ENCODE measurements around the gene RELN. TPM values are rescaled to one million over a fixed set of nuclear protein-coding genes. Genes with fewer than 3 reads are reported as not detected.

RELN gene
- total RNA-seq, 6 donors from 2014 or later = 1.1 to 3.6 (median 2.6) TPM; not detected in 1

DNA sequence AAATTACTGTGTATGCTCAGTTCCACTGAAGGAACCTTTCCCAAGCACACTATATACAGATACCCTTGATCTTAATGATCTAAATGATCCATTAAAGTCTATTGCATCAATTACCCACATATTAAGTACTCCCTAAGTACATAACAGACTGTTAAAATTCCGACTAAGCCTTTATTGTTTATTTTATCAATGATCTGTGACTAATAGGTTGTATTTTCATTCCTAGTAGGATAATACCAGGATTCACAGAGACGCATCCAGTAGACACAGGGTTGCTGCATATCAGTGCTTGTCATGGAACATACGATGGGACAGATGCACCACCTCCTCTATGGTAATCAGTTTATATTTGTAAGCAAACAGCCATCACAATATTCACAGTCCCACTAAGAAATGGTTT lies 383.8 kb downstream of the RELN start:
- TF ChIP-seq EP300 (IDR thresholded peaks at IDR 0.05) = no peak
- TF ChIP-seq, protein P1, sequence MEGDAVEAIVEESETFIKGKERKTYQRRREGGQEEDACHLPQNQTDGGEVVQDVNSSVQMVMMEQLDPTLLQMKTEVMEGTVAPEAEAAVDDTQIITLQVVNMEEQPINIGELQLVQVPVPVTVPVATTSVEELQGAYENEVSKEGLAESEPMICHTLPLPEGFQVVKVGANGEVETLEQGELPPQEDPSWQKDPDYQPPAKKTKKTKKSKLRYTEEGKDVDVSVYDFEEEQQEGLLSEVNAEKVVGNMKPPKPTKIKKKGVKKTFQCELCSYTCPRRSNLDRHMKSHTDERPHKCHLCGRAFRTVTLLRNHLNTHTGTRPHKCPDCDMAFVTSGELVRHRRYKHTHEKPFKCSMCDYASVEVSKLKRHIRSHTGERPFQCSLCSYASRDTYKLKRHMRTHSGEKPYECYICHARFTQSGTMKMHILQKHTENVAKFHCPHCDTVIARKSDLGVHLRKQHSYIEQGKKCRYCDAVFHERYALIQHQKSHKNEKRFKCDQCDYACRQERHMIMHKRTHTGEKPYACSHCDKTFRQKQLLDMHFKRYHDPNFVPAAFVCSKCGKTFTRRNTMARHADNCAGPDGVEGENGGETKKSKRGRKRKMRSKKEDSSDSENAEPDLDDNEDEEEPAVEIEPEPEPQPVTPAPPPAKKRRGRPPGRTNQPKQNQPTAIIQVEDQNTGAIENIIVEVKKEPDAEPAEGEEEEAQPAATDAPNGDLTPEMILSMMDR (IDR thresholded peaks at IDR 0.05) = no peak
- TF ChIP-seq POLR2AphosphoS5 (IDR thresholded peaks at IDR 0.05) = no peak
- TF ChIP-seq POLR2A (IDR thresholded peaks at IDR 0.05) = no peak

DNA sequence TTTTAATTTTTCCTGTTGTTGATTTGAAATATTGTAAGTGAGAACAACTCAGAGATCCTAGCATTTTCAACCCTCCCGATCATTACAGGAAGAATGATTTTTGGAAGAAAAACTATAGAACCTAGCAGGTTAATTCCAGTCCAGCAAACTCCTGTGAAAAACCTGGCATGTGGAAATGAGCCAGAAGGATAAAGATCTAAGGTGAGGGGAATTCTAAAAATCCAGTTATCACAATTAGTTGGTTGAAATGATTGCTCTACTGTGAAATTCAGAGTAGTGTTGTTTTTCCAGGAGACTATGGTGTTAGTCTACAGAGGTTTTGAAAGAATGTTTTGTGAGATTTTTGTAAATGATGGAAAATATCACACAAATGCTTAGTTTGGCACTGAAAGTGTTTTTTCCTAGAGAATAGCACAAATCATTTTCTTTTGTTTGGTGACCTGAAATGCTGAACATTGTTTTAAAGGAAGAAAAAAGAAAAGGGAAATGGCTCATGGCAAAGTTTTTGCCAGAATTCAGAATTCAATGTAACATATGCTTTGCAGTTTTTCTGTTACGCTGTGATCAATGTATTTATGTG lies 391.0 kb downstream of the RELN start:
- no peaks in the 10 kb centered on the region for H3K36me3 ChIP-seq
- DNase-seq = no peak
- no peak overlapping the region for H3K4me3 ChIP-seq
- no peaks in the 10 kb centered on the region for H3K27me3 ChIP-seq
- H3K9me3 ChIP-seq = no peaks in the 10 kb centered on the region
- TF ChIP-seq, protein P1 (IDR thresholded peaks at IDR 0.05) = no peak
- no peak for TF ChIP-seq POLR2AphosphoS5 (IDR thresholded peaks at IDR 0.05)
- no peak for TF ChIP-seq POLR2A (IDR thresholded peaks at IDR 0.05)
- no peak for TF ChIP-seq EP300 (IDR thresholded peaks at IDR 0.05)
- 85 to 93% methylated on average over 2 of the region's 2 CpGs for WGBS, 2 donors
- H3K4me1 ChIP-seq = no peaks in the 10 kb centered on the region
- H3K27ac ChIP-seq = no peak overlapping the region
- no peak for ATAC-seq (ENCODE audit: low FRiP score in 2 of 2)

More for the DNA sequence above, 383.8 kb downstream of the RELN start:
- Histone ChIP-seq H3K36me3 (no peaks in the 10 kb centered on the region), H3K9me3 (no peaks in the 10 kb centered on the region), H3K4me3 (no peak overlapping the region), H3K27me3 (no peaks in the 10 kb centered on the region), H3K4me1 (no peaks in the 10 kb centered on the region), H3K27ac (no peak overlapping the region)
- ATAC-seq (ENCODE audit: low FRiP score in 2 of 2) = no peak
- 70 to 75% methylated on average over 3 of the region's 3 CpGs for WGBS, 2 donors
- DNase-seq = no peak

DNA sequence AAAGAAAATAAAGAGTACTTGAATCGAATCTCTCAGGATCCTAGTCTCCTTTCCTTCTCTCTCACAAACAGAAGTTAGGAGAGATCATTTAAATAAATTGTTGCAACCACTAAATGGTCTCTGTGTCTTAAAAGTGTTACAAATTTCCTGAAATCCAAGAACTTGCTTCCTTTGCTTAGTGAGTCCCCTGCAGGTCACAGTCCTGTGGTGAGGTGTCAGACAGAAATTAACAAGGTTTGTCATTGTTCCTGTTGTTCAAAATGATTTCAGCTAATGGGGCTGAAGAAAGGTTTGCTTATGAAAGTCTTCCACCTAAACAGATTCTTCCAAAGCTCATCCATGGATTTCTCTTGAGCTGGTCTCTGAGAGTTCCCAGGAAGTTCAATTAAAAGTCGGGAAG lies 391.9 kb downstream of the RELN start:
- Histone ChIP-seq H3K4me1 (no peaks in the 10 kb centered on the region), H3K4me3 (no peak overlapping the region), H3K9me3 (no peaks in the 10 kb centered on the region), H3K27ac (no peak overlapping the region), H3K36me3 (no peaks in the 10 kb centered on the region), H3K27me3 (no peaks in the 10 kb centered on the region)
- ATAC-seq (ENCODE audit: low FRiP score in 2 of 2) (no peak), DNase-seq (no peak)
- 65 to 67% methylated on average over 2 of the region's 2 CpGs for WGBS, 2 donors
- no peak for TF ChIP-seq POLR2A (IDR thresholded peaks at IDR 0.05)
- TF ChIP-seq EP300 (IDR thresholded peaks at IDR 0.05) = no peak
- TF ChIP-seq, protein P1 (IDR thresholded peaks at IDR 0.05) = no peak
- no peak for TF ChIP-seq POLR2AphosphoS5 (IDR thresholded peaks at IDR 0.05)

DNA sequence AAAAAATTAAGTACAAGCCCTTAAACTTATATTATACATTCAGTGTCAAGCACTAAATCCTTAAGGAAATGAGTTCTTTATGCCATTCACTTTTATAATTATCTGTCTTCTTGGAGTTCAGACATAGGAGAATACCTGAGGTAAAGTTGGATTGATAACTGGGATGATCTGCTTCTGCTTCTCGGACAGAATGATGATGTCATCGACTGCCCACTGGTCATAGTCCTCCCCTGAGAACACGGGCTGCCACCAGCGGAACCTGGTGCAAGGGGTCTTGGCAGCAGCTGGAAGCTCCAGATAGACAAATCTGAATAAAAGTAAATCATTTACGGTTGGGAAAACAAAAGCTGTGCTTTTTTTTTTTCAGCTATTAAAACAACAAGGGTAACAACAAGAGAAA lies 395.3 kb downstream of the RELN start:
- ATAC-seq (ENCODE audit: low FRiP score in 2 of 2) = no peak
- Histone ChIP-seq H3K27me3 (no peaks in the 10 kb centered on the region), H3K36me3 (no peaks in the 10 kb centered on the region), H3K4me3 (no peak overlapping the region), H3K4me1 (no peaks in the 10 kb centered on the region), H3K27ac (no peak overlapping the region), H3K9me3 (no peaks in the 10 kb centered on the region)
- TF ChIP-seq, protein P1 (IDR thresholded peaks at IDR 0.05) = no peak
- no peak for TF ChIP-seq POLR2A (IDR thresholded peaks at IDR 0.05)
- DNase-seq = no peak
- WGBS, 2 donors = 86 to 90% methylated on average over 5 of the region's 5 CpGs

DNA sequence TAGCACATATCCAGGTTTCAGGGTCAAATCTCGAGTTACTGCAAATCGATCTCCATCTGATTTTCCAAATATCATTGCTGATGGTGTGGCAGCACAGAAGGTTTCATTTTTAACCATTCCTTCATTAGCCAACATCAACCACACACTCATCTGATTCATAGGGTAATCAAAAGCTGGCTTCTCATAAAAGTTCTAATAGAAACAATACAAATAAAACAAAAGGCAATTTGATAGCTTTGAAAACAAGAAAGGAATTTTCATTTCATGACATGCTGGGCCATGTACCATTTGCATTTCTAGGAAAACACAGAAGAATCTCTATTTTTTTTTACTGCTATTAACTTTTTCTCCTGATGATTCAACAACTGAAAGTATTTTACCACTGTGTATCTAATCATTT lies 395.8 kb downstream of the RELN start:
- no peak for TF ChIP-seq POLR2AphosphoS5 (IDR thresholded peaks at IDR 0.05)
- TF ChIP-seq, protein P1 (IDR thresholded peaks at IDR 0.05) = no peak
- TF ChIP-seq POLR2A (IDR thresholded peaks at IDR 0.05) = no peak
- DNase-seq = no peak
- Histone ChIP-seq H3K4me3 (no peak overlapping the region), H3K36me3 (no peaks in the 10 kb centered on the region), H3K4me1 (no peaks in the 10 kb centered on the region), H3K27me3 (no peaks in the 10 kb centered on the region), H3K9me3 (no peaks in the 10 kb centered on the region), H3K27ac (no peak overlapping the region)
- ATAC-seq (ENCODE audit: low FRiP score in 2 of 2) = no peak
- WGBS, 2 donors = 86 to 91% methylated on average over 2 of the region's 2 CpGs
